Prostate gland (tissue), 2 donors: ENCODE measurements around the gene METTL26. TPM values are rescaled to one million over a fixed set of nuclear protein-coding genes. Genes with fewer than 3 reads are reported as not detected.
"Not testable (repeated sequence)": the region's sequence is repeated elsewhere in the genome, so short reads cannot be mapped to it uniquely, and the experiment has no call there.

Source experiments
- DNase-seq: peaks from one replicate; pipeline ENCODE4 v3.0.0-alpha.2; 2019; ENCODE audit warnings: low spot score
- H3K27ac ChIP-seq, 2 donors: fragments of 200-600 bp; sonication (generic); 2 replicates each; pipeline ENCODE4 v1.5.1; 2017 to 2019
- H3K27me3 ChIP-seq: fragments of 200-600 bp; sonication (generic); replicated peaks from 2 replicates; pipeline ENCODE4 v1.5.1; 2019; ENCODE audit not compliant: insufficient read depth
- H3K36me3 ChIP-seq, 2 donors: fragments of 200-600 bp; sonication (generic); 1 replicate in 1 of 2; 2 replicates in 1 of 2; pipeline versions ENCODE4 v1.5.1 to v1.8.1; 2017 to 2019
- H3K4me1 ChIP-seq: fragments of 200-600 bp; sonication (generic); replicated peaks from 2 replicates; pipeline ENCODE4 v1.5.1; 2019
- H3K4me3 ChIP-seq, 2 donors: fragments of 200-600 bp; sonication (generic); 2 replicates each; pipeline ENCODE4 v1.5.1; 2017 to 2019
- H3K9me3 ChIP-seq: fragments of 200-600 bp; sonication (generic); 2 replicates; pipeline ENCODE4 v1.5.1; 2017
- CTCF ChIP-seq, 4 experiments: fragments of 200-600 bp in 2 of 4; fragments of 450-650 bp in 2 of 4; sonication (generic) in 2 of 4; IDR thresholded peaks; 1 replicate in 3 of 4; 2 replicates in 1 of 4; pipeline ENCODE4 v1.5.1; 2016 to 2019; ENCODE audit warnings: antibody characterized with exemption in 4 of 4, mild to moderate bottlenecking in 2 of 4, moderate library complexity in 2 of 4
- POLR2A ChIP-seq: fragments of 450-650 bp; IDR thresholded peaks from one replicate; pipeline ENCODE4 v1.6.1; 2016; ENCODE audit warnings: antibody characterized with exemption, mild to moderate bottlenecking
- POLR2AphosphoS5 ChIP-seq: sonication (generic); formaldehyde crosslinking; IDR thresholded peaks from one replicate; pipeline ENCODE4 v1.6.1; 2017; ENCODE audit warnings: antibody characterized with exemption
- WGBS: methylation state at CpG from one replicate; pipeline ENCODE4 v1.1.5; 2018; 5-methylcytosine and 5-hydroxymethylcytosine counted together
- intact Hi-C: fragments of 100-400 bp; cut with DNase I; formaldehyde crosslinking; loops from one replicate; pipeline ENCODE4 v1.14.2; 2022
- total RNA-seq, 2 donors: library from RNA; depleted of rRNA; stranded (reverse); fragments of >200 nt; gene quantifications; one replicate each; pipeline ENCODE4 v1.1.0, GENCODE V29; 2016

METTL26 gene
- total RNA-seq, 2 donors from 2014 or later: 179 to 207 TPM

DNA sequence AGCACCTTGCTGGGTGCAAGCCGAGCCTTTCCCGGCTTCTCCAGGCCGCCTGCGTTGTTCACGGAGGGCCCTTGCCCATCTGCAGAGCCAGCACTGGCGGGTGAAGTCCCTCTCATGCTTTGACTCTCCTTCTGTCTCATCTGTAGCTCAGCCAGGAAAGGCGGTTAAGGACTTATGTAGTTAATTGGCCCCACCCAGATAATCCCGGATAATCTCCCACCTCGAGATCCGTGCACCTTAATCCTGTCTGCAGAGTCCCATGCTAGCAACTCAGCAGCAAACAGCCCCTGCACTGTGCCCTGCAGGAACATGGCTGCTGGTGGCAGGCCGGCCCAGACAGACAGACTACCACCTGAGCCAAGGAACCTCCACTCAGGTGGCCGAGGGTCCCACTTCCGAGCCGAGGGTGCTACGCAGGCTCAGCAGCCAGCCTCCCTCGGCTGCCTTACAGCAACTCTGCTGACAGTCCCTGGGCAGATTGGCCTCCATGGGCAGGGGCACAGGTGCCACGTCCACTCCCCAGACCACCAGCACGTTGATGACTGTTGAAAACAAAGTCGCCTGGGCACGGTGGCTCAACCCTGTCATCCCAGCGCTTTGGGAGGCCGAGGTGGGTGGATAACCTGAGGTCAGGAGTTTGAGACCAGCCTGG is 29.3 kb downstream of the METTL26 start:
- intact Hi-C loops: no loop called here
- no peak overlapping the region for H3K27ac ChIP-seq
- H3K36me3 ChIP-seq: no peaks in the 10 kb centered on the region
- no peaks in the 10 kb centered on the region for H3K27me3 ChIP-seq
- H3K4me1 ChIP-seq: peaks cover 4% of the 10 kb centered on the region
- WGBS: 98% methylated on average over 22 of the region's 22 CpGs
- H3K9me3 ChIP-seq: no peaks in the 10 kb centered on the region
- no peak overlapping the region for H3K4me3 ChIP-seq
- DNase-seq: no peak
- no peak for TF ChIP-seq CTCF (IDR thresholded peaks at IDR 0.05)
- TF ChIP-seq POLR2A: no peak
- TF ChIP-seq POLR2AphosphoS5: no peak

DNA sequence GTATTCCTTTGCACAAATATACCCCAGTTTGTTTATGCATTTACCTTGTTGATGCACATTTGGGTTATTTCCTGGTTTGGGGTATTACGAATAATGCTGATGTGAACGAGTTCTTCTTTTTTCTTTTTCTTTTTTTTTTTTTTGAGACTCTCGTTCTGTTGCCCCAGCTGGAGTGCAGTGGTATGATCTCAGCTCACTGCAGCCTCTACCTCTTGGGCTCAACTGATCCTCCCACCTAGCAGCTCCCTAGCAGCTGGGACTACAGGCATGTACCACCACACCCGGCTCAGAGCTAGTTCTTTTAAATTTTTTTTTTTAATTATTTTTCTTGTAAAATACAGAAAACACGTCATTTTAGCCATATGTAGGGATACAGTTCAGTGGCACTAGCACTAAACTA is 32.2 kb downstream of the METTL26 start:
- TF ChIP-seq POLR2AphosphoS5: no peak
- TF ChIP-seq POLR2A: no peak
- Histone ChIP-seq H3K27me3 (no peaks in the 10 kb centered on the region), H3K27ac (no peak overlapping the region), H3K4me1 (no peaks in the 10 kb centered on the region), H3K4me3 (no peak overlapping the region), H3K9me3 (no peaks in the 10 kb centered on the region), H3K36me3 (no peaks in the 10 kb centered on the region)
- WGBS: 88% methylated on average over 5 of the region's 5 CpGs
- DNase-seq: no peak
- intact Hi-C loops: no loop called here

GRCh38 chr16:600781-601180 is 35.3 kb downstream of the METTL26 start:
- WGBS: 53% methylated on average over 7 of the region's 7 CpGs
- Histone ChIP-seq H3K27me3 (no peaks in the 10 kb centered on the region), H3K4me3 (no peak overlapping the region), H3K27ac (no peak overlapping the region), H3K9me3 (no peaks in the 10 kb centered on the region), H3K36me3 (peaks cover 0 to 4% of the 10 kb centered on the region in 2 donors), H3K4me1 (no peaks in the 10 kb centered on the region)
- intact Hi-C loops: no loop called here
- no peak for DNase-seq
- TF ChIP-seq POLR2AphosphoS5 (no peak), CTCF (IDR thresholded peaks at IDR 0.05) (no peak), POLR2A (no peak)

DNA sequence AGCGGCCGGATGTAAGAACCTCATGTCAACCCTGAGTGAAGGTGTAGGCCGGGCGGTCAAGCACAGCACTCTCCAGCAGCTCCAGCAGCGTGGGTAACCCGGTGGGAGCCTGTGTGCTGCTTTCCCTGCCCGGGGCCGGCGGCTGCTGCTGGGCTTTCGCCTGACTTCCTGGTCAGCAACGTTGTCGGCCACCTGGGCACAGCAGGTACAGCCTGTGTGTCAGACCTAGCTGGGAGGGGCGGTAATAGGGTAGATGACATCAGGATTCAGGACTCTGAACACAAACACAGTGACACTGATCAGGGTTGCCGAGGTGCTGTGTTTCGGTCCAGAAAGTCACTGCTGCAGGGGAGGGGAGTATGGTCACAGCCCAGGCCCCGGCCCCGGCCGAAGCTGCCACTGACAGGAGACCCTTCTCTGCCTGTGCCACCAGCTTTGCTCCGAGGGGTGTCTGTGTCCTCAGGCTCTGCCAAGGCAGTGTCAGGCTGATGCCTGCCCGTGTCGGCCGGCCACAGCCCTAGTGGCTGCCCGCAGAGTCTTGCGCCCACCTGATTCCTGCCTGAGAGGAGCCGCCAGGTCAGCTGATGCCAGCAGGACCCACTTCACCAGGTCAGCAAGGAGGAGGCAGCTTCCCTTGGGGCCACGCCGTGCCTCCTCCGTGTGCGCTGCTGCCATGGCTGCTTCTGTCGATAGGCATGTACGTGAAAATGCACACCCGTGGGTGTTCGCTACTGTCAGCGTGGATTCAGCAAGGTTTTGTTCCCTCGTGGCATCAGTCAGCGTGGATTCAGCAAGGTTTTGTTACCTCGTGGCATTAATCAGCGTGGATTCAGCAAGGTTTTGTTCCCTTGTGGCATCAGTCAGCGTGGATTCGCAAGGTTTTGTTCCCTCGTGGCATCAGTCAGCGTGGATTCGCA is 37.0 kb downstream of the METTL26 start:
- Histone ChIP-seq H3K4me3 (no peak overlapping the region), H3K27ac (no peak overlapping the region), H3K9me3 (no peaks in the 10 kb centered on the region), H3K4me1 (peaks cover 4% of the 10 kb centered on the region), H3K27me3 (no peaks in the 10 kb centered on the region), H3K36me3 (peaks cover 0 to 4% of the 10 kb centered on the region in 2 donors)
- TF ChIP-seq CTCF (IDR thresholded peaks at IDR 0.05) (no peak), POLR2AphosphoS5 (no peak), POLR2A (no peak)
- WGBS: 94% methylated on average over 43 of the region's 43 CpGs
- intact Hi-C loops: no loop called here
- DNase-seq: no peak

GRCh38 chr16:597655-598054 is 38.5 kb downstream of the METTL26 start:
- intact Hi-C loops, H3K27ac ChIP-seq, H3K27me3 ChIP-seq, H3K4me3 ChIP-seq, H3K36me3 ChIP-seq, DNase-seq, H3K9me3 ChIP-seq: not testable (repeated sequence)
- H3K4me1 ChIP-seq: peaks cover 16% of the 10 kb centered on the region
- WGBS: 99% methylated on average over 6 of the region's 7 CpGs
